HFFc6 (cell line): Measurements from ENCODE around the gene HSF4. TPM values are rescaled to one million over a fixed set of nuclear protein-coding genes. Genes with fewer than 3 reads are reported as not detected.
A peak's percentile ranks its signal among the peaks of the same experiment; 100 is the strongest.

Experiments used
- DNase-seq: peaks from one replicate; pipeline ENCODE4 v3.0.0-alpha.2; 2018
- H3K27ac Mint-ChIP-seq: 2 replicates; pipeline ENCODE4 v1.8.0; 2020; ENCODE audit warnings: mild to moderate bottlenecking, mixed read lengths
- H3K27me3 Mint-ChIP-seq: 2 replicates; pipeline ENCODE4 v1.8.0; 2021; ENCODE audit warnings: mild to moderate bottlenecking, moderate library complexity, mixed read lengths; ENCODE audit not compliant: insufficient read depth
- H3K36me3 Mint-ChIP-seq: 2 replicates; pipeline ENCODE4 v1.8.0; 2021; ENCODE audit warnings: low read depth, mixed read lengths
- H3K4me1 Mint-ChIP-seq: 2 replicates; pipeline ENCODE4 v1.8.0; 2020; ENCODE audit warnings: low read depth, mixed read lengths
- H3K4me3 Mint-ChIP-seq: 2 replicates; pipeline ENCODE4 v1.8.0; 2020; ENCODE audit warnings: mild to moderate bottlenecking, moderate library complexity, mixed read lengths
- H3K9me3 Mint-ChIP-seq: 2 replicates; pipeline ENCODE4 v1.8.0; 2020; ENCODE audit warnings: mild to moderate bottlenecking, mixed read lengths
- CTCF ChIP-seq: fragments of 200-600 bp; sonication (generic); IDR thresholded peaks from 2 replicates; pipeline ENCODE4 v1.5.0; 2021; ENCODE audit warnings: antibody characterized with exemption, mild to moderate bottlenecking
- total RNA-seq, 6 experiments: library from RNA; stranded (reverse); fragmentation: NEBNext Ultra II Directional; extraction: Animal tissue kit (Norgen Biotek cat#: 25700); gene quantifications; 2 replicates in 1 of 6; 3 replicates in 5 of 6; pipeline ENCODE4 v1.2.3, GENCODE V29; 2021

Gene HSF4
- total RNA-seq, 6 experiments from 2014 or later, result 3.3 to 5.5 (median 4.6) TPM

- H3K9me3 Mint-ChIP-seq, result no peaks in the 10 kb centered on the region
- no peak for DNase-seq
- peaks cover 46% of the 10 kb centered on the region for H3K4me1 Mint-ChIP-seq
- peak overlapping the region; percentile 83 for H3K27ac Mint-ChIP-seq
- H3K36me3 Mint-ChIP-seq, result peaks cover 36% of the 10 kb centered on the region
- TF ChIP-seq CTCF, result no peak
- peaks cover 7% of the 10 kb centered on the region for H3K27me3 Mint-ChIP-seq
- peak overlapping the region; percentile 96 for H3K4me3 Mint-ChIP-seq
Measured at GRCh38 chr16:67192781-67193361, 28.3 kb downstream of the HSF4 start.

- Mint-ChIP-seq H3K4me1 (peaks cover 46% of the 10 kb centered on the region), H3K27ac (peak overlapping the region; percentile 83)
Measured at GRCh38 chr16:67193536-67193935, 29.0 kb downstream of the HSF4 start.

GRCh38 chr16:67194260-67194659 is 29.7 kb downstream of the HSF4 start:
- peak overlapping the region; percentile 96 for H3K4me3 Mint-ChIP-seq
- H3K27ac Mint-ChIP-seq, result peak overlapping the region; percentile 83
- no peak for DNase-seq
- no peaks in the 10 kb centered on the region for H3K9me3 Mint-ChIP-seq
- peaks cover 36% of the 10 kb centered on the region for H3K36me3 Mint-ChIP-seq
- H3K27me3 Mint-ChIP-seq, result peaks cover 7% of the 10 kb centered on the region
- peaks cover 46% of the 10 kb centered on the region for H3K4me1 Mint-ChIP-seq
- no peak for TF ChIP-seq CTCF

More at GRCh38 chr16:67193536-67193935, 29.0 kb downstream of the HSF4 start:
- TF ChIP-seq CTCF, result no peak
- peaks cover 36% of the 10 kb centered on the region for H3K36me3 Mint-ChIP-seq
- H3K9me3 Mint-ChIP-seq, result no peaks in the 10 kb centered on the region
- peak overlapping the region; percentile 96 for H3K4me3 Mint-ChIP-seq
- no peak for DNase-seq
- H3K27me3 Mint-ChIP-seq, result peaks cover 7% of the 10 kb centered on the region

- Mint-ChIP-seq H3K27me3 (peaks cover 9% of the 10 kb centered on the region), H3K4me3 (no peak overlapping the region), H3K36me3 (peaks cover 44% of the 10 kb centered on the region), H3K27ac (no peak overlapping the region), H3K4me1 (peaks cover 40% of the 10 kb centered on the region), H3K9me3 (no peaks in the 10 kb centered on the region)
- TF ChIP-seq CTCF, result no peak
- DNase-seq, result no peak
Measured at GRCh38 chr16:67195676-67196075, 31.1 kb downstream of the HSF4 start.

DNA sequence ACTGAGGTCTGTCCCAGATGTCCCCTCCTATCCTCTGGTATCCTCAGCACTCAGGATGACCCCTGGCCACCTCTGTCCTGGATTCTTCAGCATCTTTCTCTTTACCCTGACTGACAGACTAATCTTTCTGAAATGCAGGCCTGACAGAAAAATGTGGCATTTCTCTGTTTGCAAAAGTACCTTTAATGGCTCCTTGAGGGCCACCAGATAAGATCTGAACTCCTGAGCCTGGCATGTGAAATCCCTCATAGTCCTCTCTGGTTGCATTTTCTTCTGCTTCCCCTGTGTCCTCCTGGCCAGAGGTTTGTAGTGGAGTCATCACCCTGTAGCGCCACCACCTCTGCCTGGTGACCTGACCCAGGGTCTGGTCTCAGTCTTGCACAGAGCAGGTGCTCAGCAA is 32.3 kb downstream of the HSF4 start:
- peaks cover 9% of the 10 kb centered on the region for H3K27me3 Mint-ChIP-seq
- no peak for DNase-seq
- no peaks in the 10 kb centered on the region for H3K9me3 Mint-ChIP-seq
- peaks cover 31% of the 10 kb centered on the region for H3K4me1 Mint-ChIP-seq
- peak overlapping the region; percentile 7; the same call in 1 of the 2 replicates for H3K27ac Mint-ChIP-seq
- peaks cover 44% of the 10 kb centered on the region for H3K36me3 Mint-ChIP-seq
- no peak for TF ChIP-seq CTCF
- no peak overlapping the region for H3K4me3 Mint-ChIP-seq
